Sigmoid colon (tissue), 7 donors: ENCODE measurements around the gene CPT1C. TPM values are rescaled to one million over a fixed set of nuclear protein-coding genes. Genes with fewer than 3 reads are reported as not detected.

Experiments
- DNase-seq: peaks from one replicate; pipeline ENCODE4 v3.0.0-alpha.2; 2019
- H3K27ac ChIP-seq, 4 donors: fragments of 200-600 bp; sonication (generic); one replicate each; pipeline ENCODE4 v1.5.1; 2016 to 2019; ENCODE audit warnings: mild to moderate bottlenecking in 1 of 4
- H3K27me3 ChIP-seq, 3 donors: fragments of 200-600 bp; sonication (generic); one replicate each; pipeline ENCODE4 v1.5.1; 2019; ENCODE audit warnings: mild to moderate bottlenecking in 1 of 3
- H3K36me3 ChIP-seq, 4 donors: fragments of 200-600 bp; sonication (generic); one replicate each; pipeline ENCODE4 v1.5.1; 2016 to 2019
- H3K4me1 ChIP-seq, 4 donors: fragments of 200-600 bp; sonication (generic); one replicate each; pipeline ENCODE4 v1.5.1; 2017 to 2019
- H3K4me3 ChIP-seq, 4 donors: fragments of 200-600 bp; sonication (generic); one replicate each; pipeline ENCODE4 v1.5.1; 2017 to 2019; ENCODE audit warnings: mild to moderate bottlenecking in 2 of 4, moderate library complexity in 1 of 4
- H3K9me3 ChIP-seq, 4 donors: fragments of 200-600 bp in 3 of 4; sonication (generic) in 3 of 4; one replicate each; pipeline versions ENCODE4 v1.5.1 to v1.6.1; 2013 to 2019
- CTCF ChIP-seq, 4 experiments: fragments of 450-650 bp in 3 of 4; fragments of 200-600 bp in 1 of 4; IDR thresholded peaks; one replicate each; pipeline ENCODE4 v1.5.1; 2016 to 2019; ENCODE audit warnings: antibody characterized with exemption in 4 of 4, mild to moderate bottlenecking in 3 of 4, moderate library complexity in 2 of 4
- EP300 ChIP-seq, 4 donors: sonication (generic); formaldehyde crosslinking; IDR thresholded peaks; one replicate each; pipeline ENCODE4 v1.6.1; 2017; ENCODE audit warnings: antibody characterized with exemption in 4 of 4
- POLR2A ChIP-seq, 2 donors: fragments of 450-650 bp; IDR thresholded peaks; one replicate each; pipeline ENCODE4 v1.6.1; 2016; ENCODE audit warnings: antibody characterized with exemption in 2 of 2, mild to moderate bottlenecking in 2 of 2, moderate library complexity in 2 of 2
- POLR2AphosphoS5 ChIP-seq, 4 donors: sonication (generic); formaldehyde crosslinking; IDR thresholded peaks; one replicate each; pipeline ENCODE4 v1.6.1; 2017; ENCODE audit warnings: antibody characterized with exemption in 4 of 4
- WGBS, 2 donors: extraction: QIAGEN DNeasy Blood & Tissue Kit; methylation state at CpG; one replicate each; pipeline ENCODE4 v1.1.7; 2013; 5-methylcytosine and 5-hydroxymethylcytosine counted together
- intact Hi-C: fragments of 100-400 bp; cut with DNase I; formaldehyde crosslinking; loops from one replicate; pipeline ENCODE4 v1.15.1; 2023
- polyA plus RNA-seq, 3 donors: library from polyadenylated mRNA; stranded (reverse); fragments of 200-250 nt; gene quantifications; one replicate each; pipeline ENCODE4 v1.2.3, GENCODE V29; 2013
- total RNA-seq, 4 donors: library from RNA; depleted of rRNA; stranded (reverse); fragments of >200 nt; gene quantifications; one replicate each; pipeline ENCODE4 v1.1.0, GENCODE V29; 2016
- donor health status: healthy with polysubstance abuse.
- donor health status: Bipolar disorder and iron deficiency.
- donor health status: healthy.

CPT1C gene
- total and polyA plus RNA-seq, 7 donors, result 0.69 to 28.5 (median 3.9) TPM

- Histone ChIP-seq H3K4me1 (no peaks in the 10 kb centered on the region), H3K9me3 (no peaks in the 10 kb centered on the region), H3K27ac (no peak overlapping the region), H3K27me3 (no peaks in the 10 kb centered on the region), H3K36me3 (no peaks in the 10 kb centered on the region), H3K4me3 (no peak overlapping the region)
- WGBS, 2 donors, result 88 to 89% methylated on average over 10 of the region's 10 CpGs
- TF ChIP-seq POLR2A (IDR thresholded peaks at IDR 0.05) (no peak), EP300 (IDR thresholded peaks at IDR 0.05) (no peak), CTCF (IDR thresholded peaks at IDR 0.05) (no peak), POLR2AphosphoS5 (IDR thresholded peaks at IDR 0.05) (no peak)
- DNase-seq, result no peak
- intact Hi-C loops, result no loop called here
Measured at GRCh38 chr19:49739933-49740332, 49.0 kb downstream of the CPT1C start.

GRCh38 chr19:49741210-49741844 lies 50.4 kb downstream of the CPT1C start:
- Histone ChIP-seq H3K36me3 (no peaks in the 10 kb centered on the region), H3K27ac (no peak overlapping the region), H3K4me1 (no peaks in the 10 kb centered on the region), H3K4me3 (no peak overlapping the region), H3K9me3 (no peaks in the 10 kb centered on the region), H3K27me3 (peaks cover 0 to 6% (median 0%) of the 10 kb centered on the region in 3 donors)
- TF ChIP-seq POLR2A (IDR thresholded peaks at IDR 0.05) (no peak), EP300 (IDR thresholded peaks at IDR 0.05) (no peak), POLR2AphosphoS5 (IDR thresholded peaks at IDR 0.05) (no peak), CTCF (IDR thresholded peaks at IDR 0.05) (no peak)
- WGBS, 2 donors, result 86 to 87% methylated on average over 9 of the region's 9 CpGs
- intact Hi-C loops, result no loop called here
- no peak for DNase-seq

DNA sequence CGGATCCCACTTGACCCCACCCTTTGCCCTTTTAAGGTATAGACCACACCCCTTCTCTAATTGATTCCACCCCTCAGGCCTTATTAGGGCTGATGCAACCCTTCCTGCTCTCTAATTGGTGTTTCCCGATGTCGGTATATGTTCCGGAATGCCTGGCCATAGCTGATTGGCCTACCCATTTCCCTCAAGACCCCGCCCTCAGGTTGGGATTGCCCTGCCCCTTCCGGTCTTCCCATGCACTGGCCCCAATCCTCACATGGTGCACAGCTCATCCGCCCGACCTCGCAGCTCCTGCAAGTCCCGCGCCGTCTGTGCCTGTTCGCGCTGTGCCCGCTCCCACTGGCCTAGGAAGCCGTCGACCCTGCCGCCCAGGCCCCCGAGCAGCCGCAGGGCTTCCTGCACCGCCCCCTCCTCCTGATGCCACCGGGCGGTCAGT lies 54.0 kb downstream of the CPT1C start:
- H3K27me3 ChIP-seq, result peaks cover 0 to 6% (median 0%) of the 10 kb centered on the region in 3 donors
- no peak overlapping the region for H3K4me3 ChIP-seq
- intact Hi-C loops, result no loop called here
- no peaks in the 10 kb centered on the region for H3K9me3 ChIP-seq
- TF ChIP-seq CTCF (IDR thresholded peaks at IDR 0.05) (no peak), POLR2AphosphoS5 (IDR thresholded peaks at IDR 0.05) (no peak), POLR2A (IDR thresholded peaks at IDR 0.05) (no peak), EP300 (IDR thresholded peaks at IDR 0.05) (no peak)
- DNase-seq, result no peak
- 94 to 95% methylated on average over 23 of the region's 23 CpGs for WGBS, 2 donors
- no peak overlapping the region for H3K27ac ChIP-seq
- no peaks in the 10 kb centered on the region for H3K4me1 ChIP-seq
- no peaks in the 10 kb centered on the region for H3K36me3 ChIP-seq

DNA sequence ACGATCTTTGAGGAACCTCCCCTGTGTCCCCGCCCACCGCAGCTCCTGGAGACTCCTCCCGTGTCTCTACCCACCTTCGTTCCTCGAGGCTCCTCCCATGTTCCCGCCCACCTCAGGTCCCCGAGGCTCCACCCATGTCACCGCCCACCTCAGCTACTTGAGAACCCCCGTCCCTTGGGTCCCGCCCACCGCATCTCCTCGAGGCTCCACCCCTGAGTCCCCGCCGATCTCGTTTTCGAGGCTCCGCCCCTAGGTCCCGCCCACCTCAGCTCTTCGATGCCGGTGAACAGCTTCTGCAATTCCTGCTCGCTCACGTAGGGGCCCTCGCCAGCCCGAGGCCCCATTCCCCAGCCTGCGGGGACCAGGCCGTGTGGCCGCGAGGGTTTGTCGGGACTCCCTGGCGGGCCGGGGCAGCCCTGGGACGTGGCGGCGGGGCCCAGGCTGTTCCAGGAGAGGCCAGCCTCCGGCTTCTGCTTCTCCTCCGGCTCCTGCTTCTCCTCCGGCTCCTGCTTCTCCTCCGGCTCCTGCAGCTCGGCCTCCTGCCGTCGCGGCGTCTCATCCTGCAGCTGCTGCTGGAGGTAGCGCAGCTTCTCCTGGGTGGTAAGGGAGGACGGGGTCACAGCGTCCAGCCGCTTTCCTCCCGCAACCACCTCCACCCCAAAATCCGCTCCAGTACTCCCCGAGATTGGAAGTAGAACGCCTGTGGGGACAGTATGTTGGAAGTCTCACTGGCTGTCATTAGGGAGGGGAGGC lies 55.5 kb downstream of the CPT1C start:
- intact Hi-C loops, result no loop called here
- Histone ChIP-seq H3K36me3 (no peaks in the 10 kb centered on the region), H3K27ac (no peak overlapping the region), H3K9me3 (no peaks in the 10 kb centered on the region), H3K4me3 (no peak overlapping the region), H3K4me1 (no peaks in the 10 kb centered on the region), H3K27me3 (peaks cover 0 to 6% (median 0%) of the 10 kb centered on the region in 3 donors)
- peak; percentile 78 for DNase-seq
- TF ChIP-seq POLR2A (IDR thresholded peaks at IDR 0.05) (no peak), EP300 (IDR thresholded peaks at IDR 0.05) (no peak), POLR2AphosphoS5 (IDR thresholded peaks at IDR 0.05) (no peak), CTCF (IDR thresholded peaks at IDR 0.05) (no peak)
- WGBS, 2 donors, result 51 to 59% methylated on average over 52 of the region's 52 CpGs
